ENCODE data around the gene SEMA4F.
A peak's percentile ranks its signal among the peaks of the same experiment; 100 is the strongest.

The SEMA4F gene

DNA sequence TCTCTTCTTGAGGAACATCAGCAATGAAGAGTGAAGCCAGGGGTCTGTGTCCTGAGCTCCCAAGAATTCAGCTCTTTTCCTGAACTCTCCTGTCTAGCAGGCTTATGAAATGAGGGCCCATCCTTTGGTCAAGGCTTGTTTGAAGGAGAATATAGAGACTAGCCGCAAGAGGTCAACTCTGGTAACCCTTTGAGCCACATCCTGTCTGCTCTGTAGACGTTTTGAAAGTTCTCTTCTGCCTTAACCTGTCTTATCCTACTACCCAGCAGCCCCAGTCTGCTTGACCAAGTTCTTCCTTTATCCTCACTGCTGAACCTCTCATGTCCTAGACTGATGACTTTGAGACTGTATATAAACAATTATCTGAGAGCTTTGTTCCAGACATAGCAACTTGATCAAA lies 5.4 kb downstream of the SEMA4F start:
- DNase-seq, result no peak

DNA sequence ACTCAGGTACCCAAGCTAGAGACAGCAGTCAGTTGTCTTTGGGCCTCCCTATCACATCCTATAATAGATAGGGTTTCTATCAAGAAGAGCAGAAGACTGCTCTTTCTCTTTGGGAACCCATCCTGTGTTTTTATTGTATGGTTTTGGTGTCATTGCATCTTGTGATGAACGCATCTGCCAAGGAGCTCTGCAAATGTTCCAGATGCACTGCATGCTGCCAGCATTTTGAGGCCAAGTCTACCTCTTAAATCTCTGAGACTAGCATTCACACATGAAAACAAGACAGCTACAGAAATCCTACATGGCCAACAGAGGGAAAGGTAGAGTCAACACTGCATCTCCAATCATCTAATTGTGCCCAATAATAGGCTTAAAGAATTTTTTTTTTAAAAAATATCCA lies 14.0 kb downstream of the SEMA4F start:
- no peak for DNase-seq

DNA sequence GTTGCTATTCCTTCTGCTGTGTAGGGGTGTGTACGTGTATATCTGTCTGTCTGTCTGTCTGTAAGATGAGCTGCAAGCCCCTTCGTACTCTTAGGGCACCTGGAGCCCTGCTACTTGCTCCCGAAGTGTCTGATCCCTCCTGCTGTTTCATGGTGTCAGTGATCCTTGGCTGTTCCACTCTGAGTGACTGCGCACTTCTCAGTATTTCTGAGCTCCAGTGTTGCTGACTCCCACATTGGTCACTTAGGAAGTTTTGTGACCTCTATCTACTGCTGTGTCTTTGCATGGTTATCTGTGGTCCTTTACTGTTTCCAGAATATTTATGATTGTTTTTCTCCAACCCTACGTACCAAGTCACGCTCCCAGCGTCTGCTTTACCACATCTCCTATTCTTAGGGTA lies 16.2 kb downstream of the SEMA4F start:
- no peak for DNase-seq

DNA sequence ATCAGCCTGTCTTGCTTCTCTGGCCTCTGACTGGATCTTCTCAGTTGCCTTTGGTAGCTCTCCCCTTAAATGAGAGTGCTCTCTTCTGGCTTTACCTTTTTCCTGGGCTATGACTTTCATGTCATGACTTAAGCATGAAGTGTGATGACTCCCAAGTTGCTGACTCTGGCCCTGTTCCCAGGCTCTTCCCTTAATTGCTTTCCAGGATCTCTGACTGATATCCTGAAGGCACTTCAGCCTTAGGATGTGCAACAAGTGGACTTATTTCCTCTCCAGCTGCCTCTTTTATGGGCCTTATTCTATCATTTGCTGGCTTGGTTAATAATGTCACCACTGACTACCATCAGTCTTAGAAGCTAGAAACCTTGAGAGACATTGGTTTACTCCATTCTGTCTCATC lies 17.4 kb downstream of the SEMA4F start:
- DNase-seq, result no peak

DNA sequence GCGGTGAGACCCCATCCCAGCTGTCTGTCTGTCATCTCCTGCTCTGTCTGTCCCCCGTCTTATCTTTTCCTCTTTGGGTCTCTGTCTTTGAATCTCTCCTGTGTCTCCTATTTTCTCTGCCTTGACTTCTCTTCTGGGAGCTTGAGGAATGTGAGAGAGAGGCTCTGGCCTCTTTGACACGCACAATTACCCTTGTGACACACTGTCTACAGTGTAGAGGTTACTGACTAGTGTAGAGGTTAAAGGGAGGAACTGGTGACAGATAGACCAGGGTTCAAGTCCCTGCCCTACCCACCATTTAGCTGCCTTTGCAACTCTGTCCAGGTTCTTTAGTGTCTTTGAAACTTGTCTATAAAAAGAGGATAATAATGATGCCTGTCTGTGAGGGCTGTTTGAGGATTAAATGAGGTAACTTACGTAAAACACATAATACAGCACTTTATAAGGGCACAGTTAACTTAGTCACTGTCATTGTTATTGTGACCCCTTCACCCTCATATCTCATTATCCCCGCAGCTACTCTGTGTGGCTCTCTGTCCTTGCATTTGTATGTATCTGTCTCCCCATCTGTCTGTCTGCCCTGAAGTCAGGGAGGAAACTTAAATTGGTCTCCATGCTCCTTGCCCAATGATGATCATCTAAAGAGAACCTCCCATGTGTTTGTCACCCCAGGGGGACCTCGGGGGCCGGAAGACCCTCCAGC lies 19.9 kb downstream of the SEMA4F start:
- no peak for DNase-seq

DNA sequence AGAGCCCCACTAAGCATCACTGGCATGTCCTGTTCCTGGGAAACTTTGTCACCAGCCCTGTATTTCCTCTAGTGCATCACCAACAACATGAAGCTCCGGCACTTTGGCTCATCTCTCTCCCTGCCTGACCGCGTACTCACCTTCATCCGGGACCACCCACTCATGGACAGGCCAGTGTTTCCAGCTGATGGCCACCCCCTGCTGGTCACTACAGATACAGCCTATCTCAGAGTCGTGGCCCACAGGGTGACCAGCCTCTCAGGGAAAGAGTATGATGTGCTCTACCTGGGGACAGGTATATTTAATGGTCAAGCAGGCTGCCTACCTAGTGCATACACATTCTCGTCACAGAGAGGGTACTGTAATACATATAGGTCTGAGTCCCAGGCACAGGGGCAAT lies 21.0 kb downstream of the SEMA4F start:
- no peak for DNase-seq

DNA sequence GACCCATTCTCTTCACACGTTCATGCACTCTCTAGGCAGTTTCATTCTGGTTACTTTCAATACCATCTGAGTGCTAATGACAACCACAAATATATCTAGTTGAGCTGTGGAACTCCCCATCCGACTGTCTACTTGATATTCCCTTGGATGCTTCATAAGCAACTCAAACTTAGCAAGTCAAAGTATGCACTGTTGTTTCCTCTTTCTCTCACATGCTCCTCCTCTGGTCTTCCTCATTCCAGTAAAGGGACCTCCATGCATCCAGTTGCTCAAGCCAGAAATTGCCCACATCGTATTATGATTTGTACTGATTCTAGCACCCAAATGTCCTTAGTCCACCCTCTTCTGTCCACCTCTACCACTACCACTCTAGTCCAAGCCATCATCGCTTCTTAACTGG lies 22.3 kb downstream of the SEMA4F start:
- DNase-seq, result no peak

DNA sequence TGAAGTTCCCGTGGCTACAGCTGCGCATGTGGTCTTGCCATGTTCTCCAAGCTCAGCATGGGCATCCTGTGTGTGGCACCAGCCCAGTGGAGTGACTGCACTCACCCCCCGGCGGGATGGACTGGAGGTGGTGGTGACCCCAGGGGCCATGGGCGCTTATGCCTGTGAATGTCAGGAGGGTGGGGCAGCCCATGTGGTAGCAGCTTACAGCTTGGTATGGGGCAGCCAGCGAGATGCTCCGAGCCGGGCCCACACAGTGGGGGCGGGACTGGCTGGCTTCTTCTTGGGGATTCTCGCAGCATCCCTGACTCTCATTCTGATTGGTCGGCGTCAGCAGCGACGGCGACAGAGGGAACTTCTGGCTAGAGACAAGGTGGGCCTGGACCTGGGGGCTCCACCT lies 25.6 kb downstream of the SEMA4F start:
- no peak for DNase-seq

DNA sequence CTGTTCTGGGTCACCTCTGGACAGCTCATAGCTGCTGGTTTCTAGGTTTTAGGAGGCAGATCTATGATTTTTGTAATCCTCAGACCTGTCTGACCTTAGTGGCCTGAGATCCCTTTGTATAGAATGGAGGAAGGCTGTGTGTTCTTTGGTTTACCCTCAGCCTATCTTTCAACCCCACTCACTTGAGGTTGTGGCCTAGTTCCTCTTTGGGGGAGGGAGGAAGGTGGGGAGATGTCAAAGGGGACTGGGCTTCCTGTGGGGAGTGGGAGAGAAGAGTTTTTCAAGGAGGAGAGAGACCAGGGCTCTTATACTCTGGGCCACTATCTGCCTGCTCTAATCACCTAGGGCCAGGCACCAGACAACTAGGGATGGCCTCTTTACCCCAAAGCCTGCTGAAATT lies 28.5 kb downstream of the SEMA4F start:
- DNase-seq, result no peak

DNA sequence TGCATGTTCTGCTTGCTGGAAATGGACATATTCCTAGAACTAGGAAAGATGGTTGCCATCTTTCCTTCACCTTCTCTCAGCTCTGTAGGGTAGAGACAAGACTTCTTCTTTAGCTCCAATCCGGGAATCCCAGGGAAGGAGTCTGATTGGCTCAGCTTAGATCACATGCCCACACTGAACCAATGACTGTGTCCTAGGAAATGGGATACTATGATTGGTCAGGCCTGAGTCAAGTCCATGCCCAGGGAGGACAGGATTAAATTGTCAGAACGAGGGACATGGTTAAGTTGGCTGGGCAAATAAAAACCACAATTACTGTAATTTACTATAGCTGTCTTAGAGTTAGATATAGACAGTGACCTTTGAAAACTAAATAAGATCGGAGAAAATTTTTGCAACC lies 31.4 kb downstream of the SEMA4F start:
- no peak for DNase-seq

DNA sequence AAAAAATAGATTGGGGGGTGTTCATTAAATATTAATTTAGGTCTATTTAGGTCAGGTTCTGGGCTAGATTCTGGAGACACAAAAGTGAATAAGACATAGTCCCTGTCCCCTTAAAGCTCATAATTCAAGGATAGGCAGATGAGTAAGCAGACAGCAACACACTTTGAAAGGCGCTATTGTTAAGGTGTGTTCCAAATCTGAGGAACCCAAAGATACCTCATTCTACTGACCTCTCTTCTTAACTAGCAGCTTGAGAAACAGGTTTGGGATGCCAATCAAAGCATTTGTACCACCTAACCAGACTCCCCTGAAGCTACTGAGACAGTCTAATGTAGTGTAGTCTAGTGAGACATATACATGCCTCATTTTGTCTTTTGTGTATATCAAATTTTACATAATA lies 34.8 kb downstream of the SEMA4F start:
- DNase-seq, result no peak

DNA sequence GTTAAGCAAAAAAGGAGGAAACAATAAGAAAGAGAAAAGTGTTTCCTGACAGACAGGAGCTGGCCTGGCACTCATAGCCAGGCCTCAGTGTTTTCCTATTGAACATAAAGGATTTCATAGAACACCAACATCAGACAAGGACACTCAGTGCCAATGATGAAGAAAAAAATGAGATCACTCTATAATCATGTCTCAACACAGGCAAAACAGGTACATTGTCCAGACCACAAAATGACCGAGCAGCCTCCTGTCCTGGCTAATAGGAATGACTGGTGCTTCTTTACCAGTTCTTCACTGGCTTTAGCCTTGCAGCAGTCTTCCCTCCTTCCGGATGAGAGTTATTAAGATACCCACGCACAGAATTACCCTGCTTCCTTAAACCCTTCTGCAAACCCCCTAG lies 35.6 kb downstream of the SEMA4F start:
- no peak for DNase-seq

DNA sequence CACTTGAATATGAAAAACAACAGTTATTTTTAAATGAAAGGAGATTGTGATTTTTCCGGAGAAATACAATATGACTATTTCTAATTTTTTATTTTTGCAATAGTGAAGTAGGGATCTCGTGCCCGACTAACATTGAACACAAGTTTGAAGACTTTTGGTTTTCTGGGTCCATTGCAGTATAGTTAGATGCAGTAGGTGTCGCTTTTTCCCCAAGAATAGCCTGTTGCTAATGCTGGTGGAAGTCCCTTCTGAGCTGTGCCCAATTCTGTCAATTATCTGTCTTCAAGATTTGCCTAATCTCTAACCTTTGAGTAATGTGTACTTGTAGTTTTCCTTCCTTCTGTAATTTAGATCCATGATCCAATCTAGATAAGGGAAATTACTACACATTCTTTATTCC lies 36.5 kb downstream of the SEMA4F start:
- peak; percentile 40 for DNase-seq

DNA sequence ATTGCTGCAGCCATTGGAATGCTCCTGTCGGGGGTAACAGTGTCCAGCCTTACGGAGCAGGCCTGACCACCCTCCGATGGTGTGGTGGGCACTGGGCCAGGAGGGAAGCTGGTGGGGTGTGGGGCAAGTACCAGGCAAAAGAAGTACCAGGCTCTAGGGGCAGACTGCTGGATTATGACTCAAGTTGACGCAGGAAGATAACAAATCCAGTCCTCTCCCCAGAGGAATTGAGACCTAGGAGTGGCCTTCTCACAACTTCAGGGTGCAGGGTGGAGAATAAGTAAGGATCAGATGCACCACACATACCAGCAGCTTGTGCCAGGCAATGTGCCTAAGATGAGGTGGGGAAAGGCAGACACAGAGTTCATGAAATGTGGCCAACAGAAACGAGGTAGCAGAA lies 37.9 kb downstream of the SEMA4F start:
- no peak for DNase-seq

DNA sequence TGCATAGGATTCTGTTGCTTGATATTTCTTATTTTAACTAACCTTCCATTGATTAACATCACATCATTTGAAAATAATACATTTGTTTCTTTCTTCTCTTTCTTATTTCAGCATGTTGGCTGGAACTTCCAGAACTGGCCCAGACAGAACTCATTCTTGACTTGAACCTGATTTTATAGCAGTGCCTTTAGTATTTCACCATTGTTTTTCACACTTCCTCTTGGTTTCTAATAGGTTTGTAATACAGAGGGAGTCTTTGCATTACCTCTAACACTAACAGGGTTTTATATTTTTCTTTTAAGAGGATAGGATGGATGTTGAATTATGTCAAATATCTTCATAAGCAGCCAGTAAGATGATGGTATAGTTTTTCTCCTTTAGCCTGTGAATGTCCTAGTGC lies 39.2 kb downstream of the SEMA4F start:
- DNase-seq, result no peak

DNA sequence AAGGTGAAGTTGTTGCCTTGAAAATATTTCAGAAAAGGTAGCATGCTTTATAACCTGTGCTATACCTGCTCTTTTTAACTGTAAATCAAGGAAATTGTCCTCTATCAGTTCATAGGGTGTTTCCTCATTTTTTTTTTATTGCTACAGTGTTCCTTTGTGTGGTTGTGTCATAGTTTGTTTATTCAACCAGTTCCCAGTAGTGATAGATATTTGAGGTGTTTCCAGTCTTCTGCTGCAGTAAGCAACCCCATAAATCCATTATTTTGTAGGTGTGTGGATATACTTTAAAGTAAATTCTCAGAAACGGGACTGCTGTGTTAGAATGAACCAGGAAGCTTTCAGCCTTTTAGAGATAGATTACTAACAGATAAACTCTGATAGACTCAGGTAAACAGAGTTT lies 39.6 kb downstream of the SEMA4F start:
- no peak for DNase-seq

DNA sequence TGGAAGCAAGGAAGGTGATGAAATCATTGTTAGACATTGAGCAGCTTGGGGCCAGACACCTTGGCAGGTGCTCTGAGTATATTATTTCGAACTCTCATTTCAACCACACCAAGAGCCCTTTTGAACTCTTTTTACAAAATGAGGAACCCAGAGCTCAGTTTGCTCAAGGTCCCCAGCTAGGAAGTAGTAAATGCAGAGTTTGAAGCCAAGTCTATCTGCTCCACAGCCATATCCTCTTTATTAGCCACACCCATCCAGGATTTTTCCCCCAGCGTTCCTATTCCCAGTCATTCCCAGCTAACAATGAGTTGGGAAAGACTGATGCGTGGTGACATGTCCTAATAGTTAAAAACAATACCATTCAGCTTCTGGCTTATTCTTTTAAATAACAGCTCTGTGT lies 40.2 kb downstream of the SEMA4F start:
- DNase-seq, result no peak

DNA sequence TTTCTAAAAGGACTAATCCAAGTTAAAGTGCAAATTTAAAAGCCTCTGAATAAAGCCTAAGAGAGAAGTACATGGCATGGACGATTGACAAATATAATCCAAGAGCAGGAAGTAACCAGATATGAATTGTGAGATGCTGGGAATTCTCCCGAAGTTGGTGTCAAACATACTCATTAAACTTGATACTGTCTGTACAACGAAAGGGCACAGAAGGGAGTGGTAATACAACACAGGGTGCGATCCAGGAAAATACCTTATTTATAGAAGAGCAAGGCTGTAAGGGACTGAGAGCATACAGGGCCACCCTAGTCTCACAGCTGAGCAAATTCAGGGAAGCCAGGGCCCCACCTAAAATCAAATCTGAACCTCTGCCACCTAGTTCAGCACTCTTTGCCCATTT lies 41.6 kb downstream of the SEMA4F start:
- DNase-seq, result no peak

DNA sequence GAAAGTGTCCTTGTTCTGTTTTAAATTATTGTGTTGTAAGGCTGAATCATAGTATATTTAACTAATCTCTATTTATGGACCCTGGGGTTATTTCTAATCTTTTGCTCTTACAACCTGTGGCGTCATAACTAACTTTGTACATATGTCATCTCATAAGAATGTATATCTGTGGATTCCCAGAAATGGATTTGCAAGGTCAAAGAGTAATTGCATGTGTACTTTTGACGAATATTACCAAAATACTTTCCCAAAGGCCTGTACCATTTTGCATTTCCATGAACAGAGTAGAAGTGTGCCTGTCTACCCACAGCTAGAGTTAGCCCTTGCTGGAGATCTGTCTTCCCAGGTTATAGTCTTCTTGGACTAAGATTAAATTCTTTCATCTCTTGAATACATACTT lies 42.8 kb downstream of the SEMA4F start:
- DNase-seq, result no peak

DNA sequence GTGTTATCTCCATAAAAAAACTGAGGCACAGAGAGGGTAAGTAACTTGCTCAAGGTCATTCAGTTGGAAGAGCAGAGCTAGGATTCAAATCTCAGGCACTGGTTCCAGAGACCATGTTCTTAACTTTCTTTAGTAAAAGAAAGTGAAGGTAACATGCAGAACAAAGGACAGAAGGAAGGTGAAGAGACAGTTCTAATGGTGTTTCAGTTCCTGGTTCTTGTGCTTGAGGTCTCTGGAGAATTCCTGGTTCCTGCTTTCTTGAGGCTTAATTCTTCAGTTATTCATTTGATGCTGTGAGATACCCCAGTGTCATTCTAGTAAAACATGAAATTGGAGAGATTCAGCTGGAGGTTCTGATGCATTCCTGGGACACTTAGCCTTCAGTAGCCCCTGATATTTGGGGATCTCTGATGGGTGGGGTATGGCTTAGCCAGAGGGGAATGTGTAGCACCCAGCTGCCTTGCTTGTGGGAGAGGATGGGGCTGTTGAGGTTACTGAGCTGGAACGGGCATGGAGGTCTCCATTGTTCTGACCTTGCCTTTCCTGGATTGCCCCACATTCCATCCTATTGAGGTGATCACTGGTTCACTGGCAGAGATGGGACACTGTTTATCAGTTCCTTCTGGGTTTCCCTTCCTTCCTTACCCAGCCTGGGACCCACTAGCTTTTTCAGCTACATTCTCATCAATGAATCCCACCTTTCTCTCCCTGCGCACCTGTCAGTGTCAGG lies 46.8 kb downstream of the SEMA4F start:
- no peak for DNase-seq

DNA sequence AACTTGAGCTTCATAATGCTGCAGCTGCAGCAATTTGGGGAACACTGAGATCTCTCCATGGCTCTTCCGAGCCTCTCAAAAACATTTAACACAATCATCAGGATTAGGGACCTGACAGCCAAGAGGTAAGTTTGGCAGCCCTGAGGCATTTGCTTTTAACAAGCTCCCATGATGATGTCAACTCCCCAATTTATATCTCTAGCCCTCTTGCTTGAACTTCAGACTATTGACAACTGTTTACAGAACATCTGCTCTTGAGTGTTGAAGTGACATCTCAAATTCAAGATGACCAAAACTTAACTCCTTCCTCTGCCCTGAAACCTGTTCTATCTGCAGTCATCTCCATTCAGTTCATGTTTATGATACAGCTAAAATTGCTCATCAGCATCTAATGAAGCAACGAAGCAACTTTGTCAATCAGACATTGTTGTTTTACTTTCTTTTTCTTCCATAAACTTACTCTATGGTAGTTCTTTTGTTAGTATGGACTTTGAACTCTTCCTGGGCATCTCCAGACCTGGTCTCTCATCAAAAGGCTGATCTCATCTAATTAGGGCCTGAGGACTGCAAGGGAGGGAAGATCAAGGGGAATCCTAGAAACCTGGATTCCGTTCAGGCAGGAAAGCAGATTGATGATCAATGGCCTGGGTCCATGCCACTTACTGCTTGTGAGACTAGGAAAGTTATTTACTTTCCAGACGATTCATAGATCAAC lies 48.1 kb downstream of the SEMA4F start:
- DNase-seq, result no peak

DNA sequence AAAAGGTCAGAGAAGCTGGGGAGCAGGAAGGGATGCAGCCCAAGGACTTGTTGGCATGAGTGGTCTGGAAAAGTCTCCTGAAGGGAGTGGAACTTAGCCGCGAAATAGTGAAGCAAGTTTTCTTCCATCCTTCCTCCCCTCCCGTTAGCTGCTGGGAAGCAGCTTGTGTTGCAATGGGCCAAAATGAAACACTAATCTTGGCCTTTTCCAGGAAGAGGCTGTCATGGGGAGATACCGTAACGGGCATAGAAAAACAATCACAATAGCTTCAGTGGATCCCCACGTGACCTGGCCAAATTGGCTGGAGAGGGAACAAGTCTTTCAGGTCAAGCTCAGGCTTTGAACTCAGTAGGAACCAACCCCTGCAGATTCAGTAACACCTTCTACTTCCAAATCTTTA lies 49.3 kb downstream of the SEMA4F start:
- DNase-seq, result no peak

DNA sequence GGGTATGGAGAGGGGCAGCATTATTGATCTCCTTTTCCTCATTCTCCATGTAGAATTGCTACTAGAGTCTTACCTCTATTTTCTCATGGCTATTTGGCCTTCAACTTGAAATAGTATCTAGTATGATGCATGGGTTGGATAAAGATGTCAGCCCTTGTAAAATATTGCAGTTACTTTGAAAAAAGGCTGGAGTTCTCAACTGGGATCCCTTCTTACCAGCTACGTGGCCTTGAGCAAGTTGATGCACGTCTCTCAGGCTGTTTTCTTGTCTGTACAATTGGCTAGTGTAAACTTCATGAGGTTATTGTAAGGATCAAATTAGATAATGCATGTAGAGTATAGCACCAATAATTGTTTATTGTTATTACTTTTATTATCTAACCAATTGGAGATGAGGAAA lies 50.2 kb downstream of the SEMA4F start:
- DNase-seq, result no peak

DNA sequence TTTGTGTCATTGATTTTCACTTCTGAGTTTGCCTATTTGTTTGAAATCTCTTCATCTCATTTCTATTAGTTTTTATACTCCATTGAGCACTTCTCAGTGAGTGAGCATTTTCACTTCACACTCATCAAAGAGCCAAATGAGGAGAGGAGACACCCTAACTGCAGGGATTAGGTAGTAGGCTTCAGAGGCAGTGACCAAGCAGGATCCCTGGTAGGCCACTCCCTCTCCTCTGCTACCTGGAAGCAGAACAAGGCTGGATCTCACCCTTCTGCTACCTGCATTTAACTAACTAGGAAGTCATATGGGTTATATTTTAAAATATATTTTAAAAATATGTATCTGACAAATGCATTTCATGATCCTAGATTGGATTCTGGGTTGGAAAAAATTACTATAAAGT lies 52.7 kb downstream of the SEMA4F start:
- DNase-seq, result no peak

All from retina (tissue), 1 donor.